Stimulated activated CD4-positive, alpha-beta T cell treated with anti-CD3 and anti-CD28 coated beads, Interleukin-1b, Interleukin-23, amount 100 ng/mL, for 48 hours (primary cell): ENCODE data around the gene TMEM115.

Source experiments
- DNase-seq: peaks from one replicate; pipeline ENCODE4 v3.0.0-alpha.2; 2020

Gene TMEM115

GRCh38 chr3:50330330-50330729, 29.0 kb downstream of the TMEM115 start:
- no peak for DNase-seq

DNA sequence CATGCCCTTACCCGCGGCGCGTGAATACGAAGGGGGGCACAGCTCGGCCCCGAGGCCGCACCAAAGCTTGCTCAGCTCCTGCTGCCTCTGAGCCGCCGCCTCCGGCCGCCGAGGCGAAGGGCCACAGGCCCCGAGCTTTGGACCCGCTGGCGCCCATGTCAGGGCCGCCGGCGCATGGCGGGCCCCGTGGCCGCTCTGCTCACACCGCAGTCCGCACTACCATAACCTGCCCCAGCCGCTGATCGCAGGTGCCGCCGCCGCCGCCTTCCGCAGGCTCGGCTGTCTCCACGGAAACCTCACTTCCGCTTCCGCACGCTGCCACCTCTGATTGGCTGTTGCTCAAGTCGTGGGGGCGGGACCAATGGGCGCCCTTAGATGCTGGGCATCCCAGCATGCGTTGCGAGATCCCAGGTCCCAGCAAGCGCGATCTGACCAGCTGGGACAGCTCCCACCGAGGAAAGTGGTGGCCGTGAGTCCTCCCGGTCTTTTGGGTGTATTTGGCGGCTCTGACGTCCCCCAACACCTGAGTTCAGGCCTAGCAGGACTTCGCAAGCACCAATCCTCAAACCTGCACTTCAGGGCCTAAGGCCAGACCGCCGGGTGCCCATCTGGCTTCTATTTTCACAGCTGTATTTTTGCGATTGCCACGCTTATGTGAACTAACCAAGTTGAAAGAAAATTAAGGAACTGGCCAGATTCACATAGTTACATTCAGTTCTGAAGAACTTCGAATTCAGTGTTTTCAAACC, 31.2 kb downstream of the TMEM115 start, which contains the start of gene TUSC2:
TUSC2 (minus strand) TSS at position 281 of the 749 bp plus-strand sequence; CDS start at position 157, 124 bp downstream.
- peak; percentile 95 for DNase-seq

DNA sequence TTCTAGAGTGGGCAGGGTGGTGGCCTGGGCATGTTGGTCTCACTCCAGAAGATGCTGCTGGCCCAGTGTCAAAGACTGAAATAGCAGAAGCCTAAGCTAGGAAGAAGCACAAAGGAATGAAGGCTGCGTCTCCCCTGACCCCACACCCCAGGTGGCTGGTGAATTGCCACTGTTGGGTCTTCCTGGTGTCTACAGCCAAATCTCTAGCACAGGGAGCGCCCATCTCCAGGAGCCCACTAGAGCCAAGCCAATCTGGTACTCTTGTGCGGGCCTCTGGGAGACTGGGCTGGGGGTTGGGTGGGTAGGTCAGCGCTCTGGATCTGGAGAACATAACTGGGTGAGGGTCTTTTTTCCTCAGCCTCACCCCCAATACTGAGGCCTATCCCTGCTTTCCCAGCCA, 32.2 kb downstream of the TMEM115 start:
- no peak for DNase-seq

DNA sequence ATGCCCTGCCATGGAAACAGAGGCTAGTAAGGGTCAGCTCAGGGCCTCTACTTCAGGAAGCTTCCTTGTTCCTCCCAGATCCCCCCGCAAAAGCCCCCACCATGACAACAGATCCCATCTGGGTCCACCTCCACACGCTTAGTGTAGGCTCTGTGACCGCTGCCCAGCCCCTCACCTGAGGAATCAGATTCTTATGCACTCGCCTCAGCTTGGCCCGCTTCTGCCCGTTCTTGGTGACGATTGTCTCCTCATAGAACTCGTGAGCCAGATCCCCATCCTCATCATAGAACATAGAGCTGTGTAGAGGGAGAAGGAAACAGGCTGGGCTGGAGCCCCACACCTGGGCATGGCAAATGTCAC, 33.2 kb downstream of the TMEM115 start:
- no peak for DNase-seq

GRCh38 chr3:50325497-50326181, 33.7 kb downstream of the TMEM115 start:
- no peak for DNase-seq

DNA sequence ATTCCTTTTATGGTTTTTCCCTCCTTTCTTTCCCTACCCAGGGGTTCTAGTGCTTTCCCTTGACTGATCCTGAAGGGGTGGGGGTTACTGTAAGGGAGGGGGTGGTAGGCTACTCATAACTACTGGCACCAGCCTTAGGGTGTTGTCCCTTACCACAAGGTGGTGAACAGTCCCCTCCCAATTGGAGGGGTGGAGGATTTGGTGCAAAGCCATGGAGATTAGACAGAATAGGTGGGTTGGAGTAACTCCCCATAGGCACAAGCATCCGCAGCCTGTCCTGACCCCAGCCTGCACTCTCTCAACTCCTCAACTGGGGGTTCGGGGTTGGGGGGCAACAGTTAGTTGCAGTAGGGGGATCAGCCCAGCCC, 34.2 kb downstream of the TMEM115 start:
- DNase-seq, result no peak

DNA sequence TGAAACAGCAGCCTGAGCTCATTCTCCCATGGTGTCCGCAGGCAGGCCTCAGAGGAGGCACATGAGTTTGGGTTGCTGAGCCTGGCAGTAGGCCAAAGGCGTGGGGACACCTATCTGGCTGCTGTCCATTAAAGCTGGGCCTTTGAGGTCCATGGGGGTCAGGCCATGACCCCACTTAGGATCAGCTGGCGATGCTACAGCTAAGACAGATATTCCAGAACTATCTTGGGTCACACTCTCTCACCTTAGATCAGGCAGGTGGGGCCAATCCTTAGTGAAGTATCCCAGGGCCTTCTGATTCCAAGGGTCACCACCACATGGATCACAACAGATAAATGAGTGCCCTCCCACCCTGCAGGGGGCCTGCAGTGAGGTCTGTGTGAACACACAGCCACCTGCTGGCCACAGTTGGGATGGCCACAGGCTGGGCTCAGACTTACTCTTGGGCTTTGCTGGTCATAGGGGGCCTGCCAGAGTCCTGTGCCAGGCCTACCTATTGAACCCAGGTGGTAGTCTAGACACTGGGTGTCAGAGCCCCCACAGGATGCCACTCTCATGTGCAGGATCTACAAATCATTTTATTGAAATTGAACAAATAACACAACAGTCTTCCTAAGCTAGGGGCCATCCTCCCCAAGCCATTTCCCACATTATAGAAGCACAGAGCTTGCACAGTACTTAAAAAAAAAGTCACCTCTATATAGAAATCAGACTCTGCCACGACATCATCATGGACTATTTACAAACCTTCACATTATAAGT, 34.8 kb downstream of the TMEM115 start:
- DNase-seq, result peak; percentile 54

- DNase-seq, result no peak
Measured at GRCh38 chr3:50323614-50324199, 35.6 kb downstream of the TMEM115 start.

DNA sequence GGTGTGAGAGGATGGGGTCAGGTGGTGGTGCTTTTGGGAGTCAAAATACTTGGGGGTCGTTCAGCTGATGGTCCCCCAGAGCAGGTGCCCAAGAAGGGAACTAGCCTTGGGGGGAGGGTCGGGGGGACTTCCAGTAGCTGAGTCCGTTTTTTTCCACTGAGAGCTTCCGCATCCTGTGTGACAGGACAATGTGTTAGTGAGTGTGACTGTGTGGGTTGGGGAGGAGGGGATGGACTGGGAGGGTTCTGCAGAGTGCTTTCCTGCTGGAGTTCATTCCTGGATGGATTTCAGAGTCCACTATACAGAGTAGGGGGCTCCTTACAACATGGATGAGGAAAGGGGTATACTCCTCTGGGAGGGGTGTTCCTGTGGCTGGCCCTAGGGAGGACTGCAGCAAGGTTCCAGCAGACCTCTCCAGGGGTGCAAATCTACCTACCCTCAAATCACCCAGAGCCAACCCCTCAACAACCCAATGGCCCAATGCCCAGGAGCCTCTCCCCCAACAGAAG, 36.2 kb downstream of the TMEM115 start:
- no peak for DNase-seq

GRCh38 chr3:50322386-50323091, 36.8 kb downstream of the TMEM115 start, which contains the start of gene HYAL2:
Gene HYAL2 (minus strand): TSS chr3:50322745. CDS start chr3:50320489, 2,256 bp downstream.
- DNase-seq, result no peak

GRCh38 chr3:50322115-50322385, 37.3 kb downstream of the TMEM115 start:
- no peak for DNase-seq

DNA sequence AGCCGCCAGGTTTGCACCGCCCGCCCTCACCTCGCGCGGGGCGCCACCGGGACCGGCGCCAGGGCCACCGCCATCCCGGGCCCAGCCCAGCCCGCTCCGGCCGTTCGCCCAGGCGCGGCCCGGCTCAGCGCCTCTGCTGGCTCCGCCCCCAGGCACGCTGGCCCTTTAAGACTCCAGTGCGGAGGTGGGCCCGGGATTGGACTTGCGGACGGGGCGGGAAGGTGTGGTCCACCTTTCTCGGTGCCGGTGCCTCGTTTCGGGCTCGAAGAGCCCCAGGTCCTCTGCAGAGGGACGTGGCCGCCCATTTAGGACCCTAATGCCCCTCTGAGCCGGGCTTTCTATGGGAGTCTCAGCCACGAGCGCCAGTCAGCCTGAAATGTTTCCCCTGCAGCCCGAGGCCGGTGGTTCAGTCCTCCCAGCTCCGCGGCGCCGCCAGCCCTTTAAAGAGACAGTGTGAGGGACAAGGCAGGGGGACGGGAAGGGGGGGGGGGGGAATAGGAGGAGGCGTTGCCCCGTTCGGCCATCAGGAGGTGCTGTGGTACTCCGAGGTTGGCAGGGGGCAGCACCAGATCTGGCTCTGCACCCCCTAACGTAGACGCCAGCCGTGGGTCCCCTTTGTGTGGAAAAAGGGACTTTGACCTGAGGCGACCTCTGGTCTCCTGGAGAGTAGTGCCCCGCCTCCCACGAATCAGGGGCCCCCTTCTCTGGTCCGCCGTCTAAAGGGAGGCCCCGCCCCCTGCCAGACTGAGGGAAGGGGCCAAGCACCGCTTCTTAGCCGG, 37.8 kb downstream of the TMEM115 start:
- DNase-seq, result peak; percentile 82

- DNase-seq, result peak; percentile 42
Measured at GRCh38 chr3:50320853-50321335, 38.4 kb downstream of the TMEM115 start.

GRCh38 chr3:50319894-50320625, 39.3 kb downstream of the TMEM115 start:
- DNase-seq, result no peak

- DNase-seq, result no peak
Measured at GRCh38 chr3:50319181-50319893, 40.0 kb downstream of the TMEM115 start.

GRCh38 chr3:50318615-50319014, 40.7 kb downstream of the TMEM115 start:
- no peak for DNase-seq

- DNase-seq, result no peak
Measured at GRCh38 chr3:50318163-50318562, 41.2 kb downstream of the TMEM115 start.

DNA sequence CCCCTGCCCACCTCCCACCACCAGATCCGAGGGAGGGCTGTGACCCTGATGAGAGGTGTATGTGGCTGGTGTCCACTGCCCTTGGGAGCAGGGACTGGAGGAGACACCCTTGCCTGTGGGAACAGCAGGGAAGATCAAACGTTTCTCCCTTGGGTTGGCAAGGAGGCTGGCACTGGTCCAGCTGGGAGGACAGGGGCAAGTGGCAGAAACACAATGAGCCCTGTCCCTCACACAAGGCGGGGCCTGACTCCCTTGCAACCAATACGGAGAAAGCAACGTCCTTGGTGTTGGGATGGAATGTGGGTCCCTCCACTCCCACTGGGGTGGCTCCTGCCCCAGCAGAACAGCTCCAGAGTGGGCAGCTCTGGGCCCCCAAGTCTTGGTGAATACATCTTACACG, 42.0 kb downstream of the TMEM115 start:
- DNase-seq, result no peak

DNA sequence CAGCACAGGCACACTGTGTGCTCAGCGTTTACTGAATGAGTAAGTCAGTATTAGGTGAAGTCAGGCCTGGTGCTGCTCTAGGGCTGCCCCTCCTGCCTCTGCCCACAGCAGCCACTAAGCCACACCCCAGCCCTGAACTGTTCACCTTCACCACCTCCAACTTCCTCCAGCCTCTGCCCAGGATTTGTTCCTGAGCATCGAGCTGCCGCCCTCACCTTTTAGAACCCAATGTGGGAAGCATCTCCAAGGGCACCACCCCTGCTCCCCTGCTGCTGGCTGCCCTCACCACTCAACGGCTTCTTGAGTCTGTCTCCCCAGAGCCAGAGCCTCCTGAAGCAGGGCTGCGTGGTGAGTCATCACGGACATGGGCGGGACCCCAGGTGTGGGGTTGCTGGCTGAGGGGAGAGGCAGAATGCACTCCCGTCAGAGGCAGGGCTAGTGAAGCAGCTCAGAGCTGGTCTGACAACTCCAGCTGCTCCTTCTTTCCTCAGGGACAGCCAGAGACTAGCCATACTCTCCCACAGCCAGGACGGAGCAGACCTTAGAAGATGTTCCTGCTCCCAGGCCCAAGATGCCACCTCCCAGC, 42.6 kb downstream of the TMEM115 start:
- DNase-seq, result peak; percentile 46

- no peak for DNase-seq
Measured at GRCh38 chr3:50314816-50315215, 44.5 kb downstream of the TMEM115 start.
